NCI-H187 treated with DMSO at 0.1 percent for 48 hours (cell line): ENCODE results near the gene TAS2R1.
"Not testable (repeated sequence)": the region's sequence is repeated elsewhere in the genome, so short reads cannot be mapped to it uniquely, and the experiment has no call there.

ENCODE experiments used
- DNase-seq: peaks from one replicate; lab custom pipeline; 2025; lab: John Stamatoyannopoulos, UW

The TAS2R1 gene

GRCh38 chr5:9622971-9623421 lies 7.2 kb downstream of the TAS2R1 start:
- DNase-seq, result no peak

GRCh38 chr5:9621379-9621903 lies 8.7 kb downstream of the TAS2R1 start:
- DNase-seq, result no peak

- DNase-seq, result no peak
Measured at GRCh38 chr5:9619331-9620092, 10.6 kb downstream of the TAS2R1 start.

GRCh38 chr5:9617739-9618504 lies 12.2 kb downstream of the TAS2R1 start:
- DNase-seq, result no peak

GRCh38 chr5:9617221-9617620 lies 12.9 kb downstream of the TAS2R1 start:
- DNase-seq, result no peak

- DNase-seq, result no peak
Measured at GRCh38 chr5:9615331-9615730, 14.8 kb downstream of the TAS2R1 start.

- no peak for DNase-seq
Measured at GRCh38 chr5:9613360-9613759, 16.8 kb downstream of the TAS2R1 start.

GRCh38 chr5:9610969-9611368 lies 19.2 kb downstream of the TAS2R1 start:
- no peak for DNase-seq

GRCh38 chr5:9610364-9610763 lies 19.8 kb downstream of the TAS2R1 start:
- no peak for DNase-seq

- DNase-seq, result no peak
Measured at GRCh38 chr5:9608093-9608492, 22.1 kb downstream of the TAS2R1 start.

GRCh38 chr5:9605041-9605838 lies 24.9 kb downstream of the TAS2R1 start:
- DNase-seq, result no peak

- DNase-seq, result no peak
Measured at GRCh38 chr5:9604416-9604815, 25.7 kb downstream of the TAS2R1 start.

- DNase-seq, result no peak
Measured at GRCh38 chr5:9601055-9601739, 29.0 kb downstream of the TAS2R1 start.

- no peak for DNase-seq
Measured at GRCh38 chr5:9599391-9599790, 30.8 kb downstream of the TAS2R1 start.

GRCh38 chr5:9598329-9598728 lies 31.8 kb downstream of the TAS2R1 start:
- not testable (repeated sequence) for DNase-seq

GRCh38 chr5:9597322-9597721 lies 32.8 kb downstream of the TAS2R1 start:
- DNase-seq, result not testable (repeated sequence)

- DNase-seq, result no peak
Measured at GRCh38 chr5:9596824-9597223, 33.3 kb downstream of the TAS2R1 start.

GRCh38 chr5:9596171-9596780 lies 33.9 kb downstream of the TAS2R1 start:
- DNase-seq, result no peak

- no peak for DNase-seq
Measured at GRCh38 chr5:9594913-9595312, 35.2 kb downstream of the TAS2R1 start.

GRCh38 chr5:9589049-9589835 lies 40.9 kb downstream of the TAS2R1 start:
- DNase-seq, result no peak
